Measurements from ENCODE around the gene SLCO4A1.

DNA sequence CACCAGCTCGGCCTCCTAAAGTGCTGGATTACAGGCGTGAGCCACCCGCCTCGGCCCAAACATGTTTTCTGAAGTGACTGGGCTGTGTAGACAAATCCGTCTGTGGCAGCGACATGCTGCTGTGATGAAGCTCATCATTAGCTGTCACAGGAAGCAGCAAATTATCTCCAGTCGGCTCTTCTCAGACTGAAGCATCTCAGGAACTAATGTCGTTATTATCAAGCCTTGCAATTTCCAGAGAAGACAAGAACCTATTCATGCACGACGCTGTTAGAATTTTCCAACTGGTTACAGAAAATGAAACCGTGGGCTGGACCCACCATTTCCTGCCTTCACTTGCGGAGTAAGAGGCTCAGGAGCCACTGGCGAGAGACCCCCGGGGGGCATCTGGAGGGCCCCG is 49.2 kb downstream of the SLCO4A1 start:
- TF ChIP-seq CTCF (conservative IDR thresholded peaks at IDR 0.05; ENCODE audit: low read depth, low read length) (no peak), RAD21 (IDR thresholded peaks at IDR 0.05; ENCODE audit: low read length) (no peak), POLR2A (IDR thresholded peaks at IDR 0.05; ENCODE audit: low read depth, low read length) (no peak), BHLHE40 (IDR thresholded peaks at IDR 0.05; ENCODE audit: low read depth, low read length) (no peak), CEBPB (IDR thresholded peaks at IDR 0.05; ENCODE audit: low read depth, low read length) (no peak), MAZ (IDR thresholded peaks at IDR 0.05; ENCODE audit: borderline replicate concordance, low read depth, low read length) (no peak), MAFK (IDR thresholded peaks at IDR 0.05; ENCODE audit: low read depth, low read length) (no peak), RFX5 (IDR thresholded peaks at IDR 0.05; ENCODE audit: low read depth, low read length) (no peak), MXI1 (IDR thresholded peaks at IDR 0.05; ENCODE audit: borderline replicate concordance, low read depth, low read length) (no peak), CHD1 (IDR thresholded peaks at IDR 0.05; ENCODE audit: low read depth, low read length) (no peak)
- TF ChIP-seq, protein P1, sequence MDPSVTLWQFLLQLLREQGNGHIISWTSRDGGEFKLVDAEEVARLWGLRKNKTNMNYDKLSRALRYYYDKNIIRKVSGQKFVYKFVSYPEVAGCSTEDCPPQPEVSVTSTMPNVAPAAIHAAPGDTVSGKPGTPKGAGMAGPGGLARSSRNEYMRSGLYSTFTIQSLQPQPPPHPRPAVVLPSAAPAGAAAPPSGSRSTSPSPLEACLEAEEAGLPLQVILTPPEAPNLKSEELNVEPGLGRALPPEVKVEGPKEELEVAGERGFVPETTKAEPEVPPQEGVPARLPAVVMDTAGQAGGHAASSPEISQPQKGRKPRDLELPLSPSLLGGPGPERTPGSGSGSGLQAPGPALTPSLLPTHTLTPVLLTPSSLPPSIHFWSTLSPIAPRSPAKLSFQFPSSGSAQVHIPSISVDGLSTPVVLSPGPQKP (IDR thresholded peaks at IDR 0.05; ENCODE audit: borderline replicate concordance, low read depth, low read length): no peak

All from IMR-90 (cell line).